ENCODE measurements around the gene IQSEC1.

Gene IQSEC1

GRCh38 chr3:12963231-12963896 is 109.9 kb downstream of the IQSEC1 start:
- H3K4me3 ChIP-seq (ENCODE audit: low read depth, low read length), result no peak overlapping the region
- DNase-seq (ENCODE audit: low read depth), result no peak
- no peak for TF ChIP-seq CTCF (conservative IDR thresholded peaks at IDR 0.05; ENCODE audit: low read depth, low read length)

GRCh38 chr3:12962292-12962691 is 110.9 kb downstream of the IQSEC1 start:
- TF ChIP-seq CTCF (conservative IDR thresholded peaks at IDR 0.05; ENCODE audit: low read depth, low read length), result no peak
- no peak for DNase-seq (ENCODE audit: low read depth)
- H3K4me3 ChIP-seq (ENCODE audit: low read depth, low read length), result no peak overlapping the region

- DNase-seq (ENCODE audit: low read depth), result no peak
- no peak for TF ChIP-seq CTCF (conservative IDR thresholded peaks at IDR 0.05; ENCODE audit: low read depth, low read length)
- H3K4me3 ChIP-seq (ENCODE audit: low read depth, low read length), result no peak overlapping the region
These were observed 111.6 kb downstream of the IQSEC1 start for GRCh38 chr3:12961697-12962036.

GRCh38 chr3:12961007-12961696 is 112.1 kb downstream of the IQSEC1 start:
- TF ChIP-seq CTCF (conservative IDR thresholded peaks at IDR 0.05; ENCODE audit: low read depth, low read length), result no peak
- no peak for DNase-seq (ENCODE audit: low read depth)
- no peak overlapping the region for H3K4me3 ChIP-seq (ENCODE audit: low read depth, low read length)

GRCh38 chr3:12960497-12960896 is 112.7 kb downstream of the IQSEC1 start:
- H3K4me3 ChIP-seq (ENCODE audit: low read depth, low read length), result no peak overlapping the region
- DNase-seq (ENCODE audit: low read depth), result no peak
- TF ChIP-seq CTCF (conservative IDR thresholded peaks at IDR 0.05; ENCODE audit: low read depth, low read length), result no peak

- no peak overlapping the region for H3K4me3 ChIP-seq (ENCODE audit: low read depth, low read length)
- TF ChIP-seq CTCF (conservative IDR thresholded peaks at IDR 0.05; ENCODE audit: low read depth, low read length), result no peak
- no peak for DNase-seq (ENCODE audit: low read depth)
These were observed 113.3 kb downstream of the IQSEC1 start for GRCh38 chr3:12959838-12960378.

GRCh38 chr3:12959410-12959809 is 113.8 kb downstream of the IQSEC1 start:
- H3K4me3 ChIP-seq (ENCODE audit: low read depth, low read length), result no peak overlapping the region
- no peak for TF ChIP-seq CTCF (conservative IDR thresholded peaks at IDR 0.05; ENCODE audit: low read depth, low read length)
- no peak for DNase-seq (ENCODE audit: low read depth)
